GM12801 (cell line): Measurements from ENCODE around the gene NUSAP1.

Experiments
- TF ChIP-seq, protein P1 (sequence below): IDR thresholded peaks from one replicate; pipeline ENCODE4 v1.5.1; 2011; ENCODE audit warnings: control low read depth; ENCODE audit not compliant: insufficient read length; ENCODE audit errors: extremely low read depth

NUSAP1 gene

GRCh38 chr15:41337631-41338522 is 5.2 kb downstream of the NUSAP1 start:
- TF ChIP-seq, protein P1, sequence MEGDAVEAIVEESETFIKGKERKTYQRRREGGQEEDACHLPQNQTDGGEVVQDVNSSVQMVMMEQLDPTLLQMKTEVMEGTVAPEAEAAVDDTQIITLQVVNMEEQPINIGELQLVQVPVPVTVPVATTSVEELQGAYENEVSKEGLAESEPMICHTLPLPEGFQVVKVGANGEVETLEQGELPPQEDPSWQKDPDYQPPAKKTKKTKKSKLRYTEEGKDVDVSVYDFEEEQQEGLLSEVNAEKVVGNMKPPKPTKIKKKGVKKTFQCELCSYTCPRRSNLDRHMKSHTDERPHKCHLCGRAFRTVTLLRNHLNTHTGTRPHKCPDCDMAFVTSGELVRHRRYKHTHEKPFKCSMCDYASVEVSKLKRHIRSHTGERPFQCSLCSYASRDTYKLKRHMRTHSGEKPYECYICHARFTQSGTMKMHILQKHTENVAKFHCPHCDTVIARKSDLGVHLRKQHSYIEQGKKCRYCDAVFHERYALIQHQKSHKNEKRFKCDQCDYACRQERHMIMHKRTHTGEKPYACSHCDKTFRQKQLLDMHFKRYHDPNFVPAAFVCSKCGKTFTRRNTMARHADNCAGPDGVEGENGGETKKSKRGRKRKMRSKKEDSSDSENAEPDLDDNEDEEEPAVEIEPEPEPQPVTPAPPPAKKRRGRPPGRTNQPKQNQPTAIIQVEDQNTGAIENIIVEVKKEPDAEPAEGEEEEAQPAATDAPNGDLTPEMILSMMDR, result no peak

GRCh38 chr15:41340189-41340695 is 7.6 kb downstream of the NUSAP1 start:
- TF ChIP-seq, protein P1, result no peak

GRCh38 chr15:41341519-41341918 is 8.8 kb downstream of the NUSAP1 start:
- TF ChIP-seq, protein P1, result no peak

- TF ChIP-seq, protein P1, result no peak
These were observed 14.6 kb downstream of the NUSAP1 start for GRCh38 chr15:41347236-41347635.

- TF ChIP-seq, protein P1, result no peak
These were observed 17.5 kb downstream of the NUSAP1 start for GRCh38 chr15:41350057-41350717.

GRCh38 chr15:41354371-41354770 is 21.7 kb downstream of the NUSAP1 start:
- TF ChIP-seq, protein P1, result no peak

DNA sequence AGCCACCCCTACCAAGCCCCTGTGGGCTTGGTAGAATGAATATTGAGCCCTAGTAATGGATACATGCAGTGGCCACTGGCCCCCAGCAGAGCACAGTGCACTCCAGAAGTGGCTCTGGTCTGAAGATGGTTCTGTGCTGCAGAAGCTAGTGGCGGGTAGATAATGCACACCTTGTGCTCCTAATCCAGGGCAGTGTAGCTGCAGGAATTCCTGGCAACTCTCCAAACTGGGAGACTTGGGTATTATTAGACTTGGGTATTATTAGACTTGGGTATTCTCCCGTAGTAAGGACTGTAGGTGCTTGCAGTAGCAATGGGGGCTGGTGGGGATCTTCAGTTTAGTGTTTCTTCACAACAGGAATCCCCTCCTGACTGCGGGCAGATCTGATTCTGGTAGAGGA is 34.7 kb downstream of the NUSAP1 start:
- TF ChIP-seq, protein P1, result no peak
